Measurements from ENCODE around the gene SKI.

Gene SKI

DNA sequence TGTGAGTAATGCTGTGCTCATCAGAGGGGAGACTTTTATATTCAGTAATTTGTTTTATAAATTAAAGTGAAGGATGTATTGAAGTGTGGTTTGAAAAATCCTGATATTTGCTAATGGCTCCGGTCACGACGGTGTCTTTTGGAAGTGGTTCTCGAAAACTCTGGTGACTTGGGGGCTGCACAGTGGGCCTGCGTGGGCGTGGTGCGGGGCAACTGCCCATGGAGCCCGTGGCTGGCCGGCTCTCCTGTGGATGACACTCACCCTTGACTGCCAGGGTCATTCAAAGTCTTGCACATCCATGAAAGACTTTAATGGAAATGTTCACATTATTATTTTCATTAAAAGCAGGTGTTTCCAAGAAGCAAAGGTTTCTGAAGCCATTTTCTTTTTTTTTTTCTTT lies 41.2 kb upstream of the SKI start:
- no peak for FAIRE-seq
- DNase-seq (ENCODE audit: insufficient read length) = no peak
- no peak for TF ChIP-seq POLR2AphosphoS5 (IDR thresholded peaks at IDR 0.05; ENCODE audit: low read depth, low read length)

DNA sequence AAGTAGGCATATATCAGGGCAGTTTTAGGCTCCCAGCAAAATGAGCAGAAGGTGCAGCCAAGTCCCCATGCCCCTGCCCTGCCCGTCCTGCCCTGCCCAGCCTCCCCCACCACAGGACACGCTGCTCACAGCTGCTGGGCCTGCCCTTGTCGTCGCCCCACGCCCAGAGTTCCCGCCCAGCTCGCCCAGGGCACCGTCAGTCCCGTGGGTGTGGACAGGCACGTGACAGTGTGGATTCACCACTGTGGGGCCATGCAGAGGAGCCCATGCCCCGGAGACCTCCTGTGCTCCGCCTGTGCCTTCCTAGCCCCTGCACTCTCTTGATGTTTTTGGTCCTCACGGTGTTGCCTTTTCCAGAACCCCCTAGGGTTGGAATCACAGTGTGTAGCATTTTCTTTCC lies 40.5 kb upstream of the SKI start:
- FAIRE-seq = no peak
- TF ChIP-seq POLR2A (IDR thresholded peaks at IDR 0.05; ENCODE audit: low read depth, low read length) (no peak), POLR2AphosphoS5 (IDR thresholded peaks at IDR 0.05; ENCODE audit: low read depth, low read length) (no peak), TAF1 (IDR thresholded peaks at IDR 0.05; ENCODE audit: borderline replicate concordance, low read depth, low read length) (no peak)
- DNase-seq (ENCODE audit: insufficient read length) = no peak

DNA sequence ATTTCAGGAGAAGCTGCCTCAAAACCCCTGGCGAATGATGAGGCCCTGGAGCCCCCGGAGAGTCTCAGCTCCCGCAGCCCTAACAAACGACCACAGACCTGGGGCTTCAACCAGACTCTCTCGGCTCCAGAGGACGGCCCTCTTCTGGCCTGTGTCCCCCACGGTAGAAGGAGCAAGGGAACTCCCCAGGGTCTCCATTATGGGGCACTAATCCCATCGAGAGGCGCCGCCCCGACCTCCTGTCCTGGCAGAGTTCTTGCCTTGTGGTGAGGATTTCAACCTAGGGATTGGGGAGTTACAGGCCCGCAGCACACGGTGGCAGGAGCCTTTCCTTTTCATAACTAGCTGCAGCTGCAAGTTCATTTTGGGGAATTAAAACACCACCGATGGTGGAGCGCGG lies 39.8 kb upstream of the SKI start:
- TF ChIP-seq TAF1 (IDR thresholded peaks at IDR 0.05; ENCODE audit: borderline replicate concordance, low read depth, low read length) (no peak), POLR2AphosphoS5 (IDR thresholded peaks at IDR 0.05; ENCODE audit: low read depth, low read length) (no peak), POLR2A (IDR thresholded peaks at IDR 0.05; ENCODE audit: low read depth, low read length) (no peak)
- FAIRE-seq (no peak), DNase-seq (ENCODE audit: insufficient read length) (no peak)

DNA sequence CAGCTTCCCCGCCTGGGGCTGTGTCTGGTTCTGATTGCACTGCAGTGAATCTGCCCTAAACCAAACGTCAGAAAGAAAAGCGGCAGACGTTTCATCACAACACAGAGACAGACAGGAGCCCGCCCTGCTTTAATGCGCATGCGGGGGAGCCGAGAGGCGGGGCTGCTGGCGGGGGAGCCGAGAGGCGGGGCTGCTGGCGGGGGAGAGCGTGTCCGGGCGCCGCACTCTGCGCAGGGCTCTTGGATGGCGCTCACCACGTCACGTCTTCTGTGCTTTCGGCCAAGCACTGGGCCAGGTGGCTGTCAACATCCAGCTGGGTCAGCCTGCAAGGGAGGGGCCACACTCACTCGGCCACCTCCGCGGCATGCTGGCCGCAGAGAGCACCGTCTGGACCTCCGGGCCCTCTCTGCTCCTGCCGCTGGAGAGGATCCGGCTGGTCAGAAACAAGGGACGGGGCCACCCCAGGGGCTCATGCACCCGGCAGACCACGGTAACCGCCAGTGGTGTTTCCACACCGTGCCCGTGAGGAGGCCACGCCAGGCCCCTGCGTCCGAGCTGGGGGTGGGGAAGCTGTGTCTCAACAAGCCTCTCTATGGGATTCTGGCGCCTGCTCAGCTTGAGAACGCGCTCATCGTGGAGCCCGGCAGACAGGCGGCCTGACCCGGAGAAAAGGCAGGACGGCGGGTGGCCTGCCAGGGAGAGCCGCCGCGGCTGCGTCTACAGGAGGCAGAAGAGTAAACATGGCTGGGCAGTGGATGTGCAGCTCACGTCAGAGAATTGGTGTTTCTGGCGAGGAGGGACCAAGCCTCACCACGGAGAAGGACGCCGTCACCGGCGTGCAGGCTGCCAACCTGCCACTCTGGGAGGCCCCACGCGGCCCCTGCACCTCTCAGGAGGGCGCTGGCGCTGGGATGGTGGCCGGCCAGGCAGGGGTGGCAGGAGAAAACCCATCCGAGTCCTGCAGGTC lies 38.4 kb upstream of the SKI start:
- DNase-seq (ENCODE audit: insufficient read length) = no peak
- no peak for FAIRE-seq
- TF ChIP-seq TAF1 (IDR thresholded peaks at IDR 0.05; ENCODE audit: borderline replicate concordance, low read depth, low read length) = no peak
- no peak for TF ChIP-seq POLR2A (IDR thresholded peaks at IDR 0.05; ENCODE audit: low read depth, low read length)
- no peak for TF ChIP-seq POLR2AphosphoS5 (IDR thresholded peaks at IDR 0.05; ENCODE audit: low read depth, low read length)

DNA sequence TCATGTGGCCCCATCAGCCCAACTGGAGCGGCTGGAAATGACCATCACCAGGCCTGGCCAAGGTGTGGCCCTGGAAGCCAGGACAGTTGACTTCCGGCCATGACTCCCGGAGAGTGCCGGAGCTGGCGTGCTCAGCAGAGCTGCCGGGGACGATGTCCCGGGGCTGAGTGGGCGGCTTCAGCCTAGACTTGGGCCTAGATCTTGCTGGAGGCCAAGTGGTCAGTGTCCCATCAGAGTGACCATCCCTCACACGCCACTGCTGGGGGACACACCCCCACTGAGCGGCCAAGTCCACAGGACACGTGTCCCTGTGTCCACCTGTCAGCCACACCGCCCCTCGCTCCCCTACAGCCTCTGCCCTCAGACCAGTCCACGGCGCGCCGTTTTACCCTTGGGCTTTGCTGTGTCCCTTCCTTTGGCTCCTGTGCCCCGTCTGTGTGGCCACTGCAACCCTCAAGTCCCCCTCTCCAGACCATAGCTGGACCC lies 37.6 kb upstream of the SKI start:
- DNase-seq (ENCODE audit: insufficient read length) (no peak), FAIRE-seq (no peak)
- TF ChIP-seq TAF1 (IDR thresholded peaks at IDR 0.05; ENCODE audit: borderline replicate concordance, low read depth, low read length) = no peak
- TF ChIP-seq POLR2AphosphoS5 (IDR thresholded peaks at IDR 0.05; ENCODE audit: low read depth, low read length) = no peak
- no peak for TF ChIP-seq POLR2A (IDR thresholded peaks at IDR 0.05; ENCODE audit: low read depth, low read length)

DNA sequence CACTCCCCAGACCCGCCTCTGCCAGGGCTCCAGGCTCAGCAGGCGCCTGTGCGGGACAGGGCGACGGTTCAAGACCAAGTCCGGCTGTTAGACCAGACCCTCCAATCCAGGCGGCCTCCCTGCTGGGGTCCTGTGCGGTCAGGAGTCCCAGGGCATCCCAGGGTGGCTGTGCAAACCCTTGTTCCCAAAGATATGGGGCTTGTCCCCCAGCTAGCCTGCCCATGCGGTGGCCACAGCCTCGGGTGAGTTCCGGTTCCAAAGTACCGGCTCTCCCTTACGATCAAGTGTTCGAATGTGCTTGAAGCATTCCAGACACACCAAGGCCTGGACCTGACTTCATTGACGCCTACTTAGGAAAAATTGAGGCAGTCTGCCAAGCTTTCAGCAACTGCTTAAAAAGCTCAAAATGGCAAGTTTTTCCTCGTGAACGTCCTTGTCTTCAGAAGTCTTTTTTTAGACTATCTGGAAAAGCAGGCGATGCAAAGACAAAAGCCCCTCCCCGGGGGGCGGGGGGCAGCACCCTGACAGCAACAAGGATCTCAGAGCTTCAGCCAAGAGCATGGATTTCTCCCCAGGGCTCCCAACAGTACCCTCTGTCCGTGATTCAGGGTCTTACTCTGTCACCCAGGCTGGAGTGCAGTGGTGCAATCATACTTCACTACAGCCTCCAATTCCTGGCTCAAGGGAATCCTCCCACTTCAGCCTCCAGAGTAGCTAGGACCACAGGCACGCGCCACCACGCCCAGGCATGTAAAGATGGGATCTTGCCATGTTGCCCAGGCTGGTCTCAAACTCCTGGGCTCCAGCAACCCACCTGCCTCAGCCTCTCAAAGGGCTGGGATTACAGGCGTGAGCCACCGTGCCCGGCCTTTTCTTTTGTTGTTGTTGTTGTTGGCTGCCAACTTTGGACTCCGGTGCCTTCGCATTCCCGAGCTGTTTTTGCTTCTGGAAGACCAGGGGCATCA lies 35.8 kb upstream of the SKI start:
- no peak for TF ChIP-seq POLR2A (IDR thresholded peaks at IDR 0.05; ENCODE audit: low read depth, low read length)
- no peak for TF ChIP-seq TAF1 (IDR thresholded peaks at IDR 0.05; ENCODE audit: borderline replicate concordance, low read depth, low read length)
- no peak for TF ChIP-seq POLR2AphosphoS5 (IDR thresholded peaks at IDR 0.05; ENCODE audit: low read depth, low read length)
- FAIRE-seq (no peak), DNase-seq (ENCODE audit: insufficient read length) (no peak)

DNA sequence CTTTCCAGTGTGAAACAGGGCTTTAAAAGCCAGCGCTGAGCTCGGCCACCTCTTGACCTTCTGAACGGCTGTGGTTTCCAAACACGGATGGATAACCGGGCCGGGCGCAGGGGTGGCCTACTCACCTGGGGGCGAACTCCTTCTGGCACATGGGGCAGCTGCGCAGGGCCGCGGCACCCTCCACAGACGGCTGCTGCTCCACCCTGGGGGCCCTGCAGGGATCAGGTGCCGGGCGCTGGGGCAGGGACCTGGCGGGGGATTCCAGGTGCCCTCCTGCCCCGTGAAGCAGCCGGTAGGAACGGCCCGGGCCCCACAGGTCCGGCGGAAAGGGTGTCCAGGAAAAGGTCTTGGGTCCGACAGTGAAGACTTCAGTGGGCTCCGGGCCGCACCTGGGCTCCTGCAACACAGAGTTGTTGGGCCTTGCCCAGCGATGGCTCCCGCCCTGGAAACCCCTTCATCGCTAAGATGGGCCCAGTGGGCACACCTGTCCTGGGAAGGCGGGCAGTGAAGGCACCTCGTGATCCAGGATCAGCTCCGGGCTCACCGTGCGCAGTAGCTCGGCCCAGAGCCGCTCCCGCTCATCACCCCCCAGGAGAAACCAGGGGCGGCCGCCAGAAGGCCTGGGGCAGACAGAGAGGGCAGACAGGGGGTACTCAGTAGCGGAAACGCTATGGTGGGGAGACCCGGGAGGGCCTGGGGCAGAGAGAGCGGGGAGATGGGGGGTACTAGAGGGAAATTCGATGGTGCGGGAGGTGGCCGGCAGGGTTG lies 34.4 kb upstream of the SKI start:
- FAIRE-seq (no peak), DNase-seq (ENCODE audit: insufficient read length) (no peak)
- no peak for TF ChIP-seq POLR2A (IDR thresholded peaks at IDR 0.05; ENCODE audit: low read depth, low read length)
- TF ChIP-seq TAF1 (IDR thresholded peaks at IDR 0.05; ENCODE audit: borderline replicate concordance, low read depth, low read length) = no peak
- TF ChIP-seq POLR2AphosphoS5 (IDR thresholded peaks at IDR 0.05; ENCODE audit: low read depth, low read length) = no peak

DNA sequence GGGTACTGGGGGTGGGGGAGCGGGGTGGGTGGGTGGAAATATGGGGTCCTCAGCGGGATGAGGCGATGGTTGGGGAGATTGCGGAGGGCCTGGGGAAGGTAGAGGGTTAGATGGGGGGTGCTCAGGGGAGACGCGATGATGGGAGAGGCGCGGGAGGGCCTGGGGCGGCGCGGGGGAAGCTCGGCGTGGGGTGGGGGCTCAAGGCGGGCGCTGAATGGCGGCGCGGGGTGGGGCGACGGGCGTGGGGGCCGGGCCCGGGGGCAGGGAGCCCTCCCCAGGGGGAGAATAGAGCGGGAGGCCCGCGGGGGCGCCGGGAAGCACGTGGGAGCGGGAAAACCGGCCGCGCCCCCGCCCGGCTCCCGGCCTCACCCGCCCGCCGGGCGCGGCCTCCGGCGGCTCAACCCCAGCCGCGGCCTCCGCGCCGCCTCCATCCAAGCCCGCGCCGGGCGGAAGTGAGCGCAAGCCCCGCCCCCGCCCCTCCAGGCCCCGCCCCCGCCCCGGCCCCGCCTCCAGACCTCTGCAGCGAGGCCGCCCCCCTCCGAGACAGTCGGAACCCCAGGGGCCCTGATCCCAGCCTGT lies 33.7 kb upstream of the SKI start, which contains the start of gene FAAP20:
Gene FAAP20 (minus strand): TSS at position 454 of the 579 bp plus-strand sequence. CDS start 23 bp downstream, at position 431.
- no peak for TF ChIP-seq POLR2AphosphoS5 (IDR thresholded peaks at IDR 0.05; ENCODE audit: low read depth, low read length)
- peak; percentile 68; the same call in 1 of the 2 replicates for TF ChIP-seq POLR2A (IDR thresholded peaks at IDR 0.05; ENCODE audit: low read depth, low read length)
- DNase-seq (ENCODE audit: insufficient read length) = peak; percentile 92
- no peak for FAIRE-seq

DNA sequence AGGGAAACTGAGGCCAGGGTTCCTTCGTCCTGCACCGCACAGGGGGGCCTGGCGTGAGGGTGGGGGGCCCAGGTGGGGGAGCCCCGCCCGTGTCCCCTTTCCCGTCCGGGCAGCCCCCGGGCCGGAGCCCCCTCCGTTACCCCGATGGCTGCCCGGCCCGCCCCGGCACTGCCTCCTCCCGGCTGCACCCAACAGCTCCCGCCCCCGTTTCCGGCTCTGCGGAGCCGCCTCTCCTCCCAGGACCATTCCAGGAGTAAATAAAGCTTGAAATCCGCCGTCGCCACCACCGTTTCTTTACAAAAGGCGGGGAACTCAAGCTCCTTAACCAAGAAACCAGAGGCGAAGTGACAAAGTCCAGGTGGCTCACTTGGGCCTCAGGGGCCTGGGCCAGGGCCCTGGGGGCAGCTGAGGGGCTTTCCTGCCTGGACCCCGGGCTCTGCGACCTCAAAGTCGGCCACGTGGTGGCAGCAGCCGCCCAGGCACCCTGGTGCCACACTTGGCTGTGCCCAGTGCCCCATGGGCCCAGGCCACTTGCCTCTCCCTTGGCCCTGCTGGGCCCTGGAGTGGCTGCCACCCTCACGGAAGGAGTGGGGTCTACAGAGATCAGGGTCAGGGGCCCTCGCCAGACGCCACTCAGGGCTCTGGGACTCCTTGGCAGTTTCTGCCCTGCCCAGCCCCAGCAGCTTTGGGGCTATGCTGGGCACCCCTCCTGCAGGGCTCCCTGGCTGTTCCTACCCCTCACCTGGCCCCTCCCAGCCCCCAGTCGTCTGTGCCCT lies 33.0 kb upstream of the SKI start:
- TF ChIP-seq POLR2A (IDR thresholded peaks at IDR 0.05; ENCODE audit: low read depth, low read length) (no peak), TAF1 (IDR thresholded peaks at IDR 0.05; ENCODE audit: borderline replicate concordance, low read depth, low read length) (no peak), POLR2AphosphoS5 (IDR thresholded peaks at IDR 0.05; ENCODE audit: low read depth, low read length) (no peak)
- DNase-seq (ENCODE audit: insufficient read length) = peak; percentile 98
- peak; percentile 77 for FAIRE-seq

DNA sequence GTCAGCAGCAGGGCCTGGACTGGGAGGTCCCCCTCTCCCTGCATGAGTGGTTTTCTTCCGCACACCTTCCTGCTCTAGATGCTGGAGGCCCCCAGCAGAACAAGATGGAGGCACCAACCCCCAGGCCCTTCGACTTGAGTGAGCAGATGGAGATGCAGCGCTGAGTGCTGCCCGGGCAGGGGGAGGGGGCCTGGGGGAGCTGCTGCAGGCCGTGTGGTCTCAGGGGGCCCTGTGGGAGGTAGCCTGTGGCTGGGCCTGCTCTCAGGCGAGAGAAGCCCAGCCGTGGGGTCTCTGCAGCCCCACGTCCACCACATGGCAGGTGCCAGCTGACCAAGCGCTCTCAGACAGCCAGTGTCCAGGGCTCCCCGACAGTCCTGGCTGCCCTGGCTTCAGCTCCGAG lies 32.3 kb upstream of the SKI start:
- no peak for DNase-seq (ENCODE audit: insufficient read length)
- no peak for TF ChIP-seq TAF1 (IDR thresholded peaks at IDR 0.05; ENCODE audit: borderline replicate concordance, low read depth, low read length)
- TF ChIP-seq POLR2AphosphoS5 (IDR thresholded peaks at IDR 0.05; ENCODE audit: low read depth, low read length) = no peak
- no peak for TF ChIP-seq POLR2A (IDR thresholded peaks at IDR 0.05; ENCODE audit: low read depth, low read length)
- FAIRE-seq = no peak

All from GM12892 (cell line).